ENCODE measurements around the gene FAM163B. TPM values are rescaled to one million over a fixed set of nuclear protein-coding genes. Genes with fewer than 3 reads are reported as not detected.

Gene FAM163B
- total and polyA plus RNA-seq, 10 donors = 0.11 to 1.0 (median 0.52) TPM; not detected in 7

- Histone ChIP-seq H3K27me3 (replicated peaks in 1 of 7) (peaks cover 0 to 46% (median 0%) of the 10 kb centered on the region in 7 donors), H3K9me3 (no peaks in the 10 kb centered on the region), H3K4me1 (peaks cover 0 to 13% (median 0%) of the 10 kb centered on the region in 6 donors), H3K4me3 (no peak overlapping the region), H3K36me3 (no peaks in the 10 kb centered on the region), H3K27ac (no peak overlapping the region)
- WGBS, 5 donors = 78 to 94% (median 87%) methylated on average over 13 to 25 of the region's 25 CpGs
- DNase-seq = no peak
- intact Hi-C loops (cut with DNase I; ENCODE audit: low total_unique reads) = no loop called here
- TF ChIP-seq POLR2AphosphoS5 (IDR thresholded peaks at IDR 0.05) (no peak), POLR2A (IDR thresholded peaks at IDR 0.05) (no peak), CTCF (IDR thresholded peaks at IDR 0.05 in 8 of 11, conservative IDR thresholded peaks at IDR 0.05 in 3 of 11) (no peak)
Measured at GRCh38 chr9:133641861-133642595, 32.8 kb upstream of the FAM163B start.

- Histone ChIP-seq H3K36me3 (no peaks in the 10 kb centered on the region), H3K27me3 (replicated peaks in 1 of 7) (peaks cover 0 to 41% (median 0%) of the 10 kb centered on the region in 7 donors), H3K4me3 (no peak overlapping the region), H3K27ac (no peak overlapping the region), H3K4me1 (peaks cover 0 to 15% (median 0%) of the 10 kb centered on the region in 6 donors), H3K9me3 (no peaks in the 10 kb centered on the region)
- intact Hi-C loops (cut with DNase I; ENCODE audit: low total_unique reads) = no loop called here
- TF ChIP-seq CTCF (IDR thresholded peaks at IDR 0.05 in 8 of 11, conservative IDR thresholded peaks at IDR 0.05 in 3 of 11) = no peak
- no peak for TF ChIP-seq POLR2A (IDR thresholded peaks at IDR 0.05)
- no peak for TF ChIP-seq POLR2AphosphoS5 (IDR thresholded peaks at IDR 0.05)
- WGBS, 5 donors = 89 to 100% (median 93%) methylated on average over 2 to 7 of the region's 7 CpGs
- DNase-seq = no peak
Measured at GRCh38 chr9:133641396-133641655, 32.1 kb upstream of the FAM163B start.

- peaks cover 0 to 46% (median 0%) of the 10 kb centered on the region in 7 donors for H3K27me3 ChIP-seq (replicated peaks in 1 of 7)
- intact Hi-C loops (cut with DNase I; ENCODE audit: low total_unique reads) = no loop called here
- TF ChIP-seq POLR2AphosphoS5 (IDR thresholded peaks at IDR 0.05) = no peak
- no peak for TF ChIP-seq CTCF (IDR thresholded peaks at IDR 0.05 in 8 of 11, conservative IDR thresholded peaks at IDR 0.05 in 3 of 11)
- no peak for TF ChIP-seq POLR2A (IDR thresholded peaks at IDR 0.05)
- no peaks in the 10 kb centered on the region for H3K36me3 ChIP-seq
- DNase-seq = no peak
- H3K4me1 ChIP-seq = peaks cover 0 to 19% (median 0%) of the 10 kb centered on the region in 6 donors
- WGBS, 5 donors = 83 to 89% (median 84%) methylated on average over 11 to 13 of the region's 13 CpGs
- no peak overlapping the region for H3K4me3 ChIP-seq
- no peaks in the 10 kb centered on the region for H3K9me3 ChIP-seq
- no peak overlapping the region for H3K27ac ChIP-seq
Measured at GRCh38 chr9:133640580-133641395, 31.6 kb upstream of the FAM163B start.

GRCh38 chr9:133640160-133640559 is 31.0 kb upstream of the FAM163B start:
- Histone ChIP-seq H3K4me1 (peaks cover 0 to 25% (median 0%) of the 10 kb centered on the region in 6 donors), H3K36me3 (no peaks in the 10 kb centered on the region), H3K27me3 (replicated peaks in 1 of 7) (peaks cover 0 to 46% (median 0%) of the 10 kb centered on the region in 7 donors), H3K27ac (no peak overlapping the region), H3K9me3 (no peaks in the 10 kb centered on the region), H3K4me3 (no peak overlapping the region)
- intact Hi-C loops (cut with DNase I; ENCODE audit: low total_unique reads) = no loop called here
- 86 to 97% (median 89%) methylated on average over 7 of the region's 7 CpGs for WGBS, 5 donors
- TF ChIP-seq POLR2A (IDR thresholded peaks at IDR 0.05) = no peak
- no peak for TF ChIP-seq POLR2AphosphoS5 (IDR thresholded peaks at IDR 0.05)
- no peak for TF ChIP-seq CTCF (IDR thresholded peaks at IDR 0.05 in 8 of 11, conservative IDR thresholded peaks at IDR 0.05 in 3 of 11)
- no peak for DNase-seq
